HS-5 (cell line): Measurements from ENCODE around the gene TEX14.
A peak's percentile ranks its signal among the peaks of the same experiment; 100 is the strongest.
"Not testable (repeated sequence)": the region's sequence is repeated elsewhere in the genome, so short reads cannot be mapped to it uniquely, and the experiment has no call there.

Experiments
- DNase-seq: peaks from one replicate; pipeline ENCODE4 v3.0.0-alpha.2; 2012; ENCODE audit warnings: low read depth

TEX14 gene

GRCh38 chr17:58691701-58692238 lies at the start of gene TEX14:
TEX14 (minus strand) TSS chr17:58692045; CDS start chr17:58652001, 40,044 bp downstream.
- no peak for DNase-seq

GRCh38 chr17:58741121-58741625 lies 49.3 kb upstream of the TEX14 start:
- DNase-seq = peak; percentile 9

- no peak for DNase-seq
These were observed 43.0 kb upstream of the TEX14 start for GRCh38 chr17:58734811-58735210.

- no peak for DNase-seq
These were observed 42.2 kb upstream of the TEX14 start for GRCh38 chr17:58734040-58734439.

GRCh38 chr17:58730937-58731336 lies 39.1 kb upstream of the TEX14 start:
- DNase-seq = no peak

GRCh38 chr17:58728798-58729197 lies 37.0 kb upstream of the TEX14 start:
- DNase-seq = no peak

- DNase-seq = no peak
These were observed 30.9 kb upstream of the TEX14 start for GRCh38 chr17:58722696-58723095.

- DNase-seq = no peak
These were observed 30.4 kb upstream of the TEX14 start for GRCh38 chr17:58722274-58722673.

GRCh38 chr17:58710948-58711552 lies 19.2 kb upstream of the TEX14 start:
- DNase-seq = peak; percentile 29

- DNase-seq = no peak
These were observed 14.7 kb upstream of the TEX14 start for GRCh38 chr17:58706351-58707140.

- no peak for DNase-seq
These were observed 12.1 kb upstream of the TEX14 start for GRCh38 chr17:58703916-58704286.

GRCh38 chr17:58703137-58703915 lies 11.5 kb upstream of the TEX14 start:
- DNase-seq = peak; percentile 16

GRCh38 chr17:58702708-58703107 lies 10.9 kb upstream of the TEX14 start:
- DNase-seq = no peak

- DNase-seq = no peak
These were observed 10.2 kb upstream of the TEX14 start for GRCh38 chr17:58702045-58702476.

GRCh38 chr17:58699771-58700170 lies 7.9 kb upstream of the TEX14 start:
- DNase-seq = no peak

GRCh38 chr17:58694826-58695225 lies 3.0 kb upstream of the TEX14 start:
- no peak for DNase-seq

GRCh38 chr17:58694302-58694701 lies 2.5 kb upstream of the TEX14 start:
- DNase-seq = no peak

- no peak for DNase-seq
These were observed 1.9 kb upstream of the TEX14 start for GRCh38 chr17:58693751-58694150.

GRCh38 chr17:58693208-58693607 lies 1.4 kb upstream of the TEX14 start:
- no peak for DNase-seq

GRCh38 chr17:58692239-58693055 lies 602 bp upstream of the TEX14 start, which contains the start of gene RAD51C:
RAD51C (plus strand) TSS chr17:58692602; CDS start chr17:58692644, 42 bp downstream.
- DNase-seq = peak; percentile 31

GRCh38 chr17:58690033-58690432 lies 1.8 kb downstream of the TEX14 start:
- not testable (repeated sequence) for DNase-seq
